ENCODE data around the gene NRXN2. TPM values are rescaled to one million over a fixed set of nuclear protein-coding genes. Genes with fewer than 3 reads are reported as not detected.

Gene NRXN2
- total RNA-seq, 1 experiment from 2014 or later = not detected

DNA sequence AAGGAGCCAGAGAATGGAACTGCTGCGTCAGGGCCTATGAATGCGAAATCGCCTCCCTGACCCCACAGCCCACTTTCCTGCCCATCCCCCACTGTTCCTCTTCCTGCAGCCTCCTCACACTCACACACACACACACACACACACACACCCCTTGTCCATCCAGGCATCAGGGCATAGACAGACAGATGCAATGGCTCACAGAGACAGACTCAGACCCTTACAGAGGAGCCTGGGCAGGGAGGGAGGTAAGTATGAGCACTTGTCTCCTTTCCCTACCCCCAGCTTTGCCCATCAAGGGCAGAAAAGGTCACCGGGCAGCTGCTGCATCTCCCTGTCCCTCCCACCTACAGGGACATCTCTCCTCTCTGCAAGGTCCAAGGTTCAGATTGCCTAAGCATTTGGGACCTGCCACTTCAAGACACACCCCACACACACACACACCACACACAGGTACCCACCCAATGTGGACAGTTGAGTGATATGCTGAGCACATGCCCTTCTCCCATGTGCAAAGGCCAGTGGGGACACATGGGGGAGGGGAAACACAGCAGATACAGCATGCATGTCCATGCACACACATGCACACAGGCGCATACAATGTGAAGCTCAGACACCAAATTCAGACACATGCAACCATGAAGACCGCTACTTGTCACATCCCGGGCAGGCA is 2.0 kb upstream of the NRXN2 start:
- Mint-ChIP-seq H3K9me3 (ENCODE audit: unreplicated experiment) (no peaks in the 10 kb centered on the region), H3K4me3 (ENCODE audit: unreplicated experiment) (no peak overlapping the region), H3K36me3 (ENCODE audit: insufficient read depth, unreplicated experiment) (no peaks in the 10 kb centered on the region), H3K27me3 (ENCODE audit: insufficient read depth, unreplicated experiment) (peaks cover 46% of the 10 kb centered on the region), H3K4me1 (ENCODE audit: insufficient read depth, unreplicated experiment) (no peaks in the 10 kb centered on the region), H3K27ac (ENCODE audit: low read depth, unreplicated experiment) (no peak overlapping the region)
- BruUV-seq (replicated peaks) = no TSS peak
- POLR2A ChIA-PET = no interaction called here
- intact Hi-C loops (cut with micrococcal nuclease) = no loop called here
- CTCF ChIA-PET = interaction anchor here (0.7 to 1.0 kb wide), 4 partner anchors 11 to 37 kb away, joined by 3 to 6 read pairs (median 4); no protein-coding TSS in a partner anchor
- TF ChIP-seq, protein P1, sequence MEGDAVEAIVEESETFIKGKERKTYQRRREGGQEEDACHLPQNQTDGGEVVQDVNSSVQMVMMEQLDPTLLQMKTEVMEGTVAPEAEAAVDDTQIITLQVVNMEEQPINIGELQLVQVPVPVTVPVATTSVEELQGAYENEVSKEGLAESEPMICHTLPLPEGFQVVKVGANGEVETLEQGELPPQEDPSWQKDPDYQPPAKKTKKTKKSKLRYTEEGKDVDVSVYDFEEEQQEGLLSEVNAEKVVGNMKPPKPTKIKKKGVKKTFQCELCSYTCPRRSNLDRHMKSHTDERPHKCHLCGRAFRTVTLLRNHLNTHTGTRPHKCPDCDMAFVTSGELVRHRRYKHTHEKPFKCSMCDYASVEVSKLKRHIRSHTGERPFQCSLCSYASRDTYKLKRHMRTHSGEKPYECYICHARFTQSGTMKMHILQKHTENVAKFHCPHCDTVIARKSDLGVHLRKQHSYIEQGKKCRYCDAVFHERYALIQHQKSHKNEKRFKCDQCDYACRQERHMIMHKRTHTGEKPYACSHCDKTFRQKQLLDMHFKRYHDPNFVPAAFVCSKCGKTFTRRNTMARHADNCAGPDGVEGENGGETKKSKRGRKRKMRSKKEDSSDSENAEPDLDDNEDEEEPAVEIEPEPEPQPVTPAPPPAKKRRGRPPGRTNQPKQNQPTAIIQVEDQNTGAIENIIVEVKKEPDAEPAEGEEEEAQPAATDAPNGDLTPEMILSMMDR (IDR thresholded peaks at IDR 0.05; ENCODE audit: unreplicated experiment) = no peak
- no peak for DNase-seq (ENCODE audit: unreplicated experiment)

DNA sequence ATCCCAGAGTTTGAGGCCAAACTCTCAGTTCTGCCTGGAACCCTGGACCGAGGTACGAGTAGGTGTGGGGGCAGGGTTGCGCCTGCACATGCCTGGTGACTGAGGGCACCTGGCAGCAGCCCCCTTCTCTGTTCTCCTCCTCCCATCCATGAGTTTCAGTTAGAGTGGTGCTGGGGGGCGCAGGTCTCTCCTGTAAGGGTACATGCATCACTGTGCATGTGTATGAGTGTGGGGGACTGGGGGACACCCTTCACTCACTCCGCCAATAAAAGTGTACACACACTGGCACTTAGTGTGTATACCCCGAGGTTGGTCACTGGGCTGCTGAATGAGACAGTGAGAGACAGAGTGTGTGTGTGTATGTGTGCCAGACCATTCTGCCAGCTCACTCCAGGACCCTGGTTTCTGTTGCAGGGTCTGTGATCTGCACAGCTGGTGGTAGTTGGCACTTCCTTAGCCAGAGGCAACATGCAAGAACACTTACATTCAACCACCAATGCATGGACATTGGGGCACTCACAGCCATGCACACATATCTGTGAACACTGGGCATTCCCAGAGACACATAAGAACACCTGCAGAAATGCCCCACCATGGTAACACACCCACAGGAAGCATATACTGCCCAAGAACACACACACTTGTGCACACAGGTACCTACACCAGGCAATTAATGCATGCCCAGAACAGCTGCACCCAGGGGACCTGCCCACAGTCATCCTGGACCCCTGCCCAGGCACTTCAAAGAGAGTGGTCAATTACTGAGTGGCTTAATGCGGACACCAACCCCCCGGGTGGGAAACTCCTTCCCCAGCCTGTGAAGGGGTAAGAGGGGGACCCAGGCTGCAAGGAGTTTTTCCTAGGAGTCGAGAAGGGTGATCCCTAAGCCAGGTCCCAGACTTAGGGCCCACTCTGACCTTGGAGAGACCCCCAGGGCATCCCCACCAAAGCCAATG is 1.2 kb upstream of the NRXN2 start:
- CTCF ChIA-PET = interaction anchor here (0.6 to 1.0 kb wide), 2 partner anchors 15 to 1235 kb away, joined by 3 to 4 read pairs; no protein-coding TSS in a partner anchor

GRCh38 chr11:64722141-64723065 is 594 bp downstream of the NRXN2 start:
- ChIA-PET POLR2A (interaction anchor here (0.6 kb wide), 1 partner anchor 288 kb away, joined by 3 read pairs; no protein-coding TSS in a partner anchor), CTCF (interaction anchor here (0.5 to 1.6 kb wide), 7 partner anchors 18 to 387 kb away, joined by 3 to 5 read pairs (median 4); no protein-coding TSS in a partner anchor)
- peaks cover 62% of the 10 kb centered on the region for H3K27me3 Mint-ChIP-seq (ENCODE audit: insufficient read depth, unreplicated experiment)
- H3K4me1 Mint-ChIP-seq (ENCODE audit: insufficient read depth, unreplicated experiment) = no peaks in the 10 kb centered on the region
- H3K9me3 Mint-ChIP-seq (ENCODE audit: unreplicated experiment) = no peaks in the 10 kb centered on the region
- no peak for DNase-seq (ENCODE audit: unreplicated experiment)
- no peaks in the 10 kb centered on the region for H3K36me3 Mint-ChIP-seq (ENCODE audit: insufficient read depth, unreplicated experiment)
- TF ChIP-seq, protein P1 (IDR thresholded peaks at IDR 0.05; ENCODE audit: unreplicated experiment) = no peak
- intact Hi-C loops (cut with micrococcal nuclease) = loop anchor here (1.0 kb wide), 2 partner anchors 34 to 169 kb away; no protein-coding TSS in a partner anchor
- BruUV-seq (replicated peaks) = no TSS peak
- no peak overlapping the region for H3K27ac Mint-ChIP-seq (ENCODE audit: low read depth, unreplicated experiment)
- H3K4me3 Mint-ChIP-seq (ENCODE audit: unreplicated experiment) = no peak overlapping the region

More for the DNA sequence above, 1.2 kb upstream of the NRXN2 start:
- POLR2A ChIA-PET = no interaction called here
- intact Hi-C loops (cut with micrococcal nuclease) = loop anchor here (1.0 kb wide), 2 partner anchors 36 to 171 kb away; no protein-coding TSS in a partner anchor
- H3K9me3 Mint-ChIP-seq (ENCODE audit: unreplicated experiment) = no peaks in the 10 kb centered on the region
- TF ChIP-seq, protein P1 (IDR thresholded peaks at IDR 0.05; ENCODE audit: unreplicated experiment) = no peak
- no peaks in the 10 kb centered on the region for H3K36me3 Mint-ChIP-seq (ENCODE audit: insufficient read depth, unreplicated experiment)
- no peak overlapping the region for H3K4me3 Mint-ChIP-seq (ENCODE audit: unreplicated experiment)
- H3K4me1 Mint-ChIP-seq (ENCODE audit: insufficient read depth, unreplicated experiment) = no peaks in the 10 kb centered on the region
- no TSS peak for BruUV-seq (replicated peaks)
- H3K27me3 Mint-ChIP-seq (ENCODE audit: insufficient read depth, unreplicated experiment) = peaks cover 54% of the 10 kb centered on the region
- no peak for DNase-seq (ENCODE audit: unreplicated experiment)
- H3K27ac Mint-ChIP-seq (ENCODE audit: low read depth, unreplicated experiment) = no peak overlapping the region

Data from MCF 10A (cell line).